Stomach (tissue), 9 donors: Measurements from ENCODE around the gene DHX57. TPM values are rescaled to one million over a fixed set of nuclear protein-coding genes. Genes with fewer than 3 reads are reported as not detected.
A peak's percentile ranks its signal among the peaks of the same experiment; 100 is the strongest.

Source experiments
- DNase-seq, 2 donors: peaks; one replicate each; pipeline versions ENCODE4 v3.0.0 to v3.0.0-alpha.2; 2013 to 2019
- H3K27ac ChIP-seq, 5 donors: fragments of 200-600 bp in 4 of 5; sonication (generic) in 4 of 5; one replicate each; pipeline ENCODE4 v1.5.1; 2013 to 2019; ENCODE audit warnings: mild to moderate bottlenecking in 1 of 5, moderate library complexity in 1 of 5
- H3K27me3 ChIP-seq, 3 donors: fragments of 200-600 bp; sonication (generic); one replicate each; pipeline ENCODE4 v1.5.1; 2017 to 2019; ENCODE audit warnings: mixed run types in 1 of 3
- H3K36me3 ChIP-seq, 4 donors: fragments of 200-600 bp; sonication (generic); 1 replicate in 3 of 4; 2 replicates in 1 of 4; pipeline ENCODE4 v1.5.1; 2016 to 2019
- H3K4me1 ChIP-seq, 4 donors: fragments of 200-600 bp; sonication (generic); one replicate each; pipeline ENCODE4 v1.5.1; 2016 to 2019
- H3K4me3 ChIP-seq, 4 donors: fragments of 200-600 bp; sonication (generic) in 3 of 4; one replicate each; pipeline ENCODE4 v1.5.1; 2016 to 2019; ENCODE audit warnings: mild to moderate bottlenecking in 1 of 4
- H3K9me3 ChIP-seq, 4 donors: fragments of 200-600 bp; sonication (generic); one replicate each; pipeline ENCODE4 v1.5.1; 2016 to 2019
- EP300 ChIP-seq: sonication (generic); formaldehyde crosslinking; IDR thresholded peaks from one replicate; pipeline ENCODE4 v1.6.1; 2017; ENCODE audit warnings: antibody characterized with exemption
- POLR2A ChIP-seq, 4 donors: fragments of 450-650 bp; IDR thresholded peaks; one replicate each; pipeline ENCODE4 v1.6.1; 2016; ENCODE audit warnings: antibody characterized with exemption in 4 of 4, control low read depth in 2 of 4, mild to moderate bottlenecking in 1 of 4, moderate library complexity in 1 of 4
- POLR2AphosphoS5 ChIP-seq, 3 donors: sonication (generic); formaldehyde crosslinking; IDR thresholded peaks; one replicate each; pipeline ENCODE4 v1.6.1; 2016; ENCODE audit warnings: antibody characterized with exemption in 3 of 3
- WGBS, 5 donors: extraction: QIAGEN DNeasy Blood & Tissue Kit in 3 of 5; methylation state at CpG; one replicate each; pipeline versions ENCODE4 v1.1.5 to v1.1.7; 2013 to 2018; 5-methylcytosine and 5-hydroxymethylcytosine counted together
- intact Hi-C: fragments of 100-400 bp; cut with DNase I; formaldehyde crosslinking; loops from one replicate; pipeline ENCODE4 v1.15.1; 2023; ENCODE audit warnings: low total_unique reads
- polyA plus RNA-seq, 3 donors: library from polyadenylated mRNA; stranded (reverse); fragments of 200-250 nt; gene quantifications; one replicate each; pipeline ENCODE4 v1.2.3, GENCODE V29; 2013
- total RNA-seq, 5 donors: library from RNA; depleted of rRNA; stranded (reverse); fragments of >200 nt; gene quantifications; one replicate each; pipeline versions ENCODE4 v1.1.0 to v1.2.3, GENCODE V29; 2014 to 2016
- TF ChIP-seq, protein P1 (sequence below), 7 experiments: fragments of 450-650 bp in 4 of 7; fragments of 200-600 bp in 3 of 7; sonication (generic) in 3 of 7; IDR thresholded peaks; one replicate each; pipeline ENCODE4 v1.5.1; 2016 to 2019; ENCODE audit warnings: antibody characterized with exemption in 7 of 7, control low read depth in 2 of 7, mild to moderate bottlenecking in 1 of 7
- donor health status: healthy with polysubstance abuse.
- donor health status: Bipolar disorder and iron deficiency.
- donor health status: healthy.

Gene DHX57
- total and polyA plus RNA-seq, 8 donors = 4.1 to 29.9 (median 13.9) TPM

DNA sequence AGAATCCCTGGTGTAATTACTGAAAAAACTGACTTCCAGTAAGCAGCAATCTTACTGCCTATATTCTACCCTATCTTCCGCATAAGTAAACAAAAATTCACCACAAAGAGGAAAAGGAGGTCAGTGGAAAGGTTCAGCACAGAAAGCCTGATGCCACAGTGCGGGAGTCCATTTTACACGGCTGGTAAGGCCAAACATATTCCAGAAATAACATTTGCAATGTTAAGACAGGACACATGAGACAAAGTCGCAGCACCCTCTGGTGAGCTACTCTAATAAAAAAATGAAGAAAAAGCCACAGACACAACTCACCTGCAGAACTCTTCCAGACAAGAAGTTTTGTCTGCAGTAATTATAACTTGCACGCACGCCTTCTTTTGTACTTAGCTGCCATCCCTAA, 57.2 kb downstream of the DHX57 start:
- intact Hi-C loops = no loop called here
- Histone ChIP-seq H3K27me3 (no peaks in the 10 kb centered on the region), H3K36me3 (peaks cover 19 to 92% (median 77%) of the 10 kb centered on the region in 4 donors), H3K4me1 (no peaks in the 10 kb centered on the region), H3K4me3 (no peak overlapping the region), H3K27ac (no peak overlapping the region), H3K9me3 (no peaks in the 10 kb centered on the region)
- no peak for TF ChIP-seq EP300
- TF ChIP-seq, protein P1, sequence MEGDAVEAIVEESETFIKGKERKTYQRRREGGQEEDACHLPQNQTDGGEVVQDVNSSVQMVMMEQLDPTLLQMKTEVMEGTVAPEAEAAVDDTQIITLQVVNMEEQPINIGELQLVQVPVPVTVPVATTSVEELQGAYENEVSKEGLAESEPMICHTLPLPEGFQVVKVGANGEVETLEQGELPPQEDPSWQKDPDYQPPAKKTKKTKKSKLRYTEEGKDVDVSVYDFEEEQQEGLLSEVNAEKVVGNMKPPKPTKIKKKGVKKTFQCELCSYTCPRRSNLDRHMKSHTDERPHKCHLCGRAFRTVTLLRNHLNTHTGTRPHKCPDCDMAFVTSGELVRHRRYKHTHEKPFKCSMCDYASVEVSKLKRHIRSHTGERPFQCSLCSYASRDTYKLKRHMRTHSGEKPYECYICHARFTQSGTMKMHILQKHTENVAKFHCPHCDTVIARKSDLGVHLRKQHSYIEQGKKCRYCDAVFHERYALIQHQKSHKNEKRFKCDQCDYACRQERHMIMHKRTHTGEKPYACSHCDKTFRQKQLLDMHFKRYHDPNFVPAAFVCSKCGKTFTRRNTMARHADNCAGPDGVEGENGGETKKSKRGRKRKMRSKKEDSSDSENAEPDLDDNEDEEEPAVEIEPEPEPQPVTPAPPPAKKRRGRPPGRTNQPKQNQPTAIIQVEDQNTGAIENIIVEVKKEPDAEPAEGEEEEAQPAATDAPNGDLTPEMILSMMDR (IDR thresholded peaks at IDR 0.05) = peak in 1 of 7 experiments; percentile 8
- TF ChIP-seq POLR2A (IDR thresholded peaks at IDR 0.05) = no peak
- TF ChIP-seq POLR2AphosphoS5 (IDR thresholded peaks at IDR 0.05) = no peak
- peak in 1 of 2 donors; percentile 21 for DNase-seq
- WGBS, 5 donors = 49 to 71% (median 56%) methylated on average over 6 of the region's 6 CpGs

DNA sequence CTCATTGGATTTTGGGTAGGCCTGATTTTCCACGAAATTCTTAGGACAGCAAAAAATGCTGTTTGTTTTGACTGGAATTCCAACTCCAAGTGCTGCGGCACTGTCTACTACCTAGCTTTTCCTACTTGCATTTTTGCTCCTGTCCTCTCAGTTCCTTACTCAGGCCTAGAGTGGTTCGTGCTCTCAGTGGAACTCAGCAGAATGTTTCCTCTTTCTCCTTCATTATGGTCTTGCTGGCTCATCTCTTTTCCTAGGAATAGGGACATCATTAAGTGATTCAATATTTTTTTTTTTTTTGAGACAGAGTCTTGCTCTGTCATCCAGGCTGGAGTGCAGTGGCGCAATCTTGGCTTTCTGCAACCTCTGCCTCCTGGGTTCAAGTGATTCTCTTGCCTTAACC, 59.8 kb downstream of the DHX57 start:
- Histone ChIP-seq H3K9me3 (no peaks in the 10 kb centered on the region), H3K27me3 (no peaks in the 10 kb centered on the region), H3K4me3 (no peak overlapping the region), H3K4me1 (no peaks in the 10 kb centered on the region), H3K27ac (no peak overlapping the region), H3K36me3 (peaks cover 10 to 93% (median 79%) of the 10 kb centered on the region in 4 donors)
- intact Hi-C loops = no loop called here
- 89 to 97% (median 91%) methylated on average over 4 of the region's 4 CpGs for WGBS, 5 donors
- DNase-seq = no peak
- TF ChIP-seq, protein P1 (IDR thresholded peaks at IDR 0.05) = no peak
- TF ChIP-seq POLR2A (IDR thresholded peaks at IDR 0.05) (no peak), EP300 (no peak), POLR2AphosphoS5 (IDR thresholded peaks at IDR 0.05) (no peak)

DNA sequence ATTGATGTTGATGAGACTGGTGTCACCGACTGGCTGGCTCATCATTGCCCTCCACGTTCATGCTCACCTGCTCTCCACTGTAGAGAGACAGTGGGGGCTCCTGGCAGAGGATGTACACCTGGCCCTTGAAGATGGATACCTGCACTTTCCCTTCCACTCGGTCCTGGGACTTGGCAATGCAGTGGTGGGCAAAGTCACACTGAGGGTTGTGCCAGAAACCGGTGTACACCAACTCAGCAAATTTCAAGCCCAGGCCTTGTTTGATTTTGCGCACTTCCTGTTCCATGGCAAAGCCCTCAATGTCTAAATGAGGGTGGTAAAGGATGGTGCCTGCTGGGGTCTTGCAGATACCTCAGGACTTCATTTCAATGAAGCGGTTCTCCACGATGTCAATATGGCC, 65.2 kb downstream of the DHX57 start:
- TF ChIP-seq POLR2A (IDR thresholded peaks at IDR 0.05) = no peak
- TF ChIP-seq EP300 = no peak
- no peak for TF ChIP-seq POLR2AphosphoS5 (IDR thresholded peaks at IDR 0.05)
- TF ChIP-seq, protein P1 (IDR thresholded peaks at IDR 0.05) = no peak
- Histone ChIP-seq H3K4me3 (no peak overlapping the region), H3K36me3 (peaks cover 9 to 68% (median 64%) of the 10 kb centered on the region in 4 donors), H3K27ac (no peak overlapping the region), H3K9me3 (no peaks in the 10 kb centered on the region), H3K27me3 (no peaks in the 10 kb centered on the region), H3K4me1 (no peaks in the 10 kb centered on the region)
- intact Hi-C loops = no loop called here
- no peak for DNase-seq
- 91 to 97% (median 95%) methylated on average over 7 of the region's 7 CpGs for WGBS, 5 donors

DNA sequence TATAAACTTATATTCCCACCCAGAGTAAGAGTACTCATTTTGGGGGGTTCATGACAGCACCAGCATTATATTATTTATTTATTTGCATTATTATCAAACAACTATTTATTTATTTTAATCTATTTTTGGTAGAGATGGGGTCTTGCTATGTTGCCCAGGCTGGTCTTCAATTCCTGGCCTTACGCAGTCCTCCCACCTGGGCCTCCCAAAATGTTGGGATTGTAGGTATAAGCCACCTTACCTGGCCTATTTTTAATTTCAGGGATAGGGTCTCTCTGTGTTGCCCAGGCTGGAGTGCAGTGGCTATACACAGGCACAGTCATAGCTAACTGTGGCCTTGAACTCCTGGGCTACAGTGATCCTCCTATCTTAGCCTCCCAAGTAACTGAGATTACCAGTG, 67.1 kb downstream of the DHX57 start:
- Histone ChIP-seq H3K36me3 (peaks cover 4 to 68% (median 60%) of the 10 kb centered on the region in 4 donors), H3K4me3 (no peak overlapping the region), H3K27ac (no peak overlapping the region), H3K27me3 (no peaks in the 10 kb centered on the region), H3K4me1 (no peaks in the 10 kb centered on the region), H3K9me3 (no peaks in the 10 kb centered on the region)
- TF ChIP-seq POLR2A (IDR thresholded peaks at IDR 0.05) (no peak), EP300 (no peak), POLR2AphosphoS5 (IDR thresholded peaks at IDR 0.05) (no peak)
- TF ChIP-seq, protein P1 (IDR thresholded peaks at IDR 0.05) = no peak
- intact Hi-C loops = no loop called here
- 94 to 100% (median 100%) methylated on average over 1 of the region's 1 CpG for WGBS, 5 donors
- DNase-seq = no peak
